NK-92 (cell line): ENCODE data around the gene FOXC2.

Experiments used
- DNase-seq: peaks from one replicate; lab custom pipeline; 2025; ENCODE audit not compliant: unreplicated experiment; lab: John Stamatoyannopoulos, UW

FOXC2 gene

DNA sequence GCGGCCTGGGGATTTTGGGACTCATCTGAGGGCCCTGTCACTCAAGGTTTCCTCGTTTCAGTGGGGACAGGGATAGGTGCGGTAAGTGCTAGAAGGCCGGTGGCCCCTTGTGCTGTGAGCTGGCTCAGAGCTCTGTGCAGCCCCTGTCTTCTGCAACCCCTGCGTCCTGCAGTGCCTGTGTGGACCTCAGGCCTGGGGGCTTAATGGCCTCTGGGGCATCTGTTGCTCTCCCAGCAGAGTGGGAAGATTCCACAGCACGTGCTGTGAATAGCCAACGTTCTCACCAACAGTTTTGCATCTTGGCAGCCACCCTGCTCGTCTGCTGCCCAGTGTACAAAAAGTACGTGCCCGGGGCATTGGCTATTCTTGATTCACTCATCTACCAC, 4.9 kb downstream of the FOXC2 start:
- no peak for DNase-seq

- DNase-seq, result no peak
Observed at GRCh38 chr16:86572041-86572521, 5.5 kb downstream of the FOXC2 start.

GRCh38 chr16:86572606-86573005, 6.0 kb downstream of the FOXC2 start:
- DNase-seq, result no peak

DNA sequence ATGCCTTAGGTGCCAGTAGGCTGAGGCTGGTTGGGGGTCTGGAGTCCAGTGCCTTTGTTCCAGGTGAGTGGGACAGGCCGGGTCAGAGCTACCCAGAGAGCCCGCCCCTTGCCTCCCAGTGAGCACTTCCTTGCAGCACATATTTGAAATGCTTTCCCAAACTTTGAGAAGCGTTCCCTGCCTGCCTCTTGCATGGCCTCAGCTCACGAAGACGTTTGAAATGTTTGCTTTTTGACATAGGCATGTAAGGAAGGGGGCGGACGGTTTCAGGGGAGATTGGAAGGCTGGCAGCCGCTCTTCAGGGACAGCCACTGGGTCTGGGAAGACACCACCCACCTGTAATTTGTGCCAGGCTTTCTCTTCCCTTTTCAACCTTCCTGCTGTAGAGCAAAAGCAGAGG, 6.6 kb downstream of the FOXC2 start:
- no peak for DNase-seq

DNA sequence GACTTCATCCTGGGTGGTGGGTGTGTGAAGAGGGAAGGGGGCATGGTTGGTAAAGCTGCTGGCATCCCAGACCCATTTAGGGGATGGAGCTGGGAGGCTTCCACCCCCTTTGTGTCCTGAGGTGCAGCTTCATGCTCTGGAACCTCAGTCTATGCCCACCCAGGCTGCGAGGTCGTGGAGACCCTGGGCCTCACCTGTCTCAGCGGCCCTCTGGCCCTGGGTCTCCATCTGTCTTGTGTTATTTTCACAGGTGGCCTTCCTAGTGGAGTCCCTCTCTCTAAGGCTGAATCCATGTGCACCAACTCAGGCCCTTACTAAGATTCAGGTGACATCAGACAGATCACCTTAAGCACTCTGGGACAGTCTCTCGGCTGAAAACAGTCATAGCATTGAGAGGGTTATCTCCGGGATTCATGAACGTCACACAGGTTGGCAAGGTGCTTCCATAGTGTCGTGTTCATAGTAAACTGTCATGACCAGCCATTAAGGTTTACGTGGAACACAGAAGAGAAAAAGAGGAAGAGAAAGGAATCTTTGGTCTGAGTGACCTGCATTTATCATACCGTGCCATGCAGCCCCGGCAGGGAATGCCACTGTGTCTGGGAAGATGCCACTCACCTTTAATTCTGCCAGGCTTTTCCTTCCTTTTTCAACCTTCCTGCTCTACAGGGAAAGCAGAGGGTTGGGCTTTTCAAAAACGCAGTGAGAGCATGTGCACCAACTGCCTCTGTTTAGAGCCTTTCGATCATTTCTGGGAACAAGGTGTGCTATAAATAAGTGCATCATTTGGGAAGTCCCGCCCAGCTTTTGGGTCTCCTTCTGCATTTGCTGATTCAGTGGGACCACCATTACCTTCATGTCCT, 7.2 kb downstream of the FOXC2 start:
- no peak for DNase-seq

DNA sequence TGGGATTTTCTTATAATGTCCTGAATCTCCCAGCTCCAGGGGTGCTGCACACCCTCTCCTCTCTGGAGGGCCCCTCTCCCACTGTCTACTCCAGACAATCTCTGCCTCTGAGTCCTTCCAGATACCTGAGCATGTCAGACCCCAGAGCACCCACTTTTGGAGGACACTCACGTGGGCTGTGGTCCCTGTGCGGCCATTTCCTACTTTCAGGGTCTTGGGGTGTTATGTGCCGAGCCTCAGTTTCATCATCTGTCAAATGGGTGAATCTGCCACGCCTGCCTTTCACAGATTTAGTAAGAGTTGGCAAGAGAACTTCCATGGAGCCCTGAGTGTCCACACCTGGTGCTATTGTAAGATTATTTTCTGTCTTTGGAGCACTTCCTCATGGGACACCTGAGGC, 8.0 kb downstream of the FOXC2 start:
- DNase-seq, result no peak

- DNase-seq, result no peak
Observed at GRCh38 chr16:86575095-86575685, 8.6 kb downstream of the FOXC2 start.

DNA sequence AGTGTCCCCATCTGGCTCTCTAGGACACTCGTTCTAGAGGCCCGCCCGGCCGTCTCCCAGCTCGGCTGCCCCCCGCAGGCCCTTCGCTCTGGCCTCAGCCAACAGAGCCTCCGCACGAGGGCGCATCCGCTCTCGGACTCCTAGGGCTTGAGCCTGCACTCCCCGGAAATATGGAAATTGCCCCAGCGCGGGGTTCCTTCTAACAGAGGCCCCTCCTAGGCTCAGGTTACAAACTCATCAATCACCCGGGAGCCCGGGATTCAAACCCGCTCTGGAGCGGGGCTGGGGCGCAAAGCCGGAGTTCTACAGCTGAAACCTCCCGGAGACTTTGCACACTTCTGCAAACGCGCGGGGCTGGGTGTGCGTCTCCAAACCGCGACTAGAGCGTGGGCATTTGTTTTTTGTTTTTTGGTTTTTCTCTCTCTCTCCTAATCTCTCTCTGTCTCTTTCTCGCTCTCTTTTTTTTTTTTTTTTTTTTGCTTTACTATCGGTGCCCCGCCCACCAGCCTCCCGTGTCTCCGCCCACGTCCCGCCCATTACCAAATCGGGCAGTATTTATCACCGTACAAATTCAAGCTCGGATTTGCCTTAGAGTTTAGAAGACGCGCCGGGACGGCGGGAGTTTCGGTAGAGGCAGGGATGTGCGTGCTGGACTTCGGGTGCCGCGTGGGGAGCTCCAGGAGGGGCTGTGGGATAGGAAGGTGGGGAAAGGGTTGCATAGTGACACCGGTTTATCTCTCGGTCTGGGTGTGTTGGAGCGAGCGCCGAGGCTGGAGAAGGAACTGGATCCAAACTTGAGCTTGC, 9.3 kb downstream of the FOXC2 start:
- DNase-seq, result no peak

GRCh38 chr16:86576591-86577313, 10.1 kb downstream of the FOXC2 start:
- DNase-seq, result no peak

DNA sequence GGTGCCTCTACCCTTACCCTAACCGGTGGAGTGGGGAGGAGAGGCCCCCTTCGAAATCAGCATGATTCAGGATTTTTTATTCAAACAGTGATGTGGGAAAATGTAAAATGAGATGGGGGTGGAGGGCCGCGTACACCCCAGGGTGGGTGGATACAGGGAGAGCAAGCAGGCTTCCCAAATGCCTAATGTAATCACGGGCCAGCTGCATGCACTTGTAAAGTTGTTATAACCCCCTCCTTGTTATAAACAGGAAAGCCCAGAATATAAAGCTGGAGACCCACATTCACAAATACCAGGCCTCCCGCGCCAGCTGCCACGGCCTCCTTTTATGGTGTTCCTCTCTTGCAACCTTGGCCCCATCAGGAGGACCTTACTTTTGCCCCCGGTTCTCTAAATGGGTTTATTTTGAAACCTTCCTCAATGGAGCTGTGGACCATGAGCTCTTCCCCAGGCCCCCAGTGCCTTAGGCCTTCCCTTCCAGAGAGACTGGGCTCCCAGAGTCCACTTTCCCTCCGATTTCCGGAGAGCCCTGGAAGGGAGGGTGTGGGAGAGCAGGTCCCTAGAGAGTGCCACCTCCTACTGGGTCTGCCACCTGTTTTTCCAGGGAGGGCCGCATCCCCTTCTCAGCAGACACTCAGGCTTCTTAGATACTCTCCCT, 10.8 kb downstream of the FOXC2 start:
- DNase-seq, result no peak

DNA sequence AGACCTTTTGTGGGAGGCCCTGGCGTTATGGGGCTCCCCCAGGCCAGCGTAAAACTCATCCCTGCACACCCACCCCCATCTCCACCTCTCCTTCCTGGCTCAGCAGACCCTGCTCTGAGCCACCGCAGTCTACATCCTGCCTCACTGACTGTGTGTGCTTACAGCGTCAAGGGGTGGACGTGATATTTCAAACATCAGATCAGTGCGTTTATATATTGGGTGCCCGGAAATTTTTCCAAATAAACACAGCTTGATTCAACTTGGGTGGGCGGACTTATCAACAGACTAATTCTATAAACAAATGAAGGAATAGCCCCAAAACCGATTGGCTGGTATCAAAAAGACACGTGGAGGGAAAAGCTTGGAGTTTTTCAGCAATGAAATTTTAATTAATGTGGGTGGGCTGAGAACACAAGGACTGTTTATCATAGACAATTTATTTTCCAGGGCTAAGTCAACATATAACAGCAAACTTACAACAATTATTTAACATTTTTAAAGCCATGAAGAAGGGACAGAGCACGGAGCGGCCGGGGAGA, 11.5 kb downstream of the FOXC2 start, which contains the start of gene FOXL1:
TSS of gene FOXL1 (plus strand) at position 489 of the 539 bp plus-strand sequence. CDS start 175 bp downstream, outside the sequence.
- no peak for DNase-seq

- no peak for DNase-seq
Observed at GRCh38 chr16:86578611-86579267, 12.1 kb downstream of the FOXC2 start.

- DNase-seq, result no peak
Observed at GRCh38 chr16:86579268-86580062, 12.8 kb downstream of the FOXC2 start.

DNA sequence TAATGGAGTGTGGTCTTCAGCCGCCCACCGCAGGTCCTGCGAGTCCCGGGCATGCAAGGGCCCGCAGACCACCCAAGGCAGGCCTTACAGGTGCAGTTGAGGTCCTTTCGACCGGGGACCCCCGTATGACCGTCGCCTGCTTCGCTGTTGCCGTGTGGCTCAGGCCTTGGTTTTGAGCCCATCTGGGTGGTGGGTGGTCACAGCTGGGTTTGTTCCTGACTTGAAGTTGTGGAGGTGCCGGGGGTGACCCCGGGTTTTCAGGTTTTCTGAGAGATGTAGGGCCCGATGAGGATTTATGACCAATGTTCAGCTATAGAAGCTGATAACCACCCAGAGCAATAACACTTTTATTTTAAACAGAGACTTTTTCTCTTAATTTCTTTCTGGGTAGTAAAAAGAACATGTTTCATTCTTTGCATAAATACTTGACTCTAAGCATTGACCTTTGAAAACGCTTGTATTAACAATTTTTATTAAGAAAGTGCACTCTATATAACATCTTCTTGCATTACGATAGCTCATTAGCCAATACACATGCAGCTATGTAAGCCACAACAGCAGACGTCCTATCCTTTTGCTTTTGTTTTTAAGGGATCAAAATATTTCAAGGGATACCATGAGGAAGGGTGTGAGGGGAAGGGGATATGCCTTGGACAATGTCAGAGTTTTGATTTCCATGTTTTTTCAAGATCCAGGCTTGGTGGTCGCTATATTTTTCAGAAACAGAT, 13.6 kb downstream of the FOXC2 start:
- DNase-seq, result no peak

DNA sequence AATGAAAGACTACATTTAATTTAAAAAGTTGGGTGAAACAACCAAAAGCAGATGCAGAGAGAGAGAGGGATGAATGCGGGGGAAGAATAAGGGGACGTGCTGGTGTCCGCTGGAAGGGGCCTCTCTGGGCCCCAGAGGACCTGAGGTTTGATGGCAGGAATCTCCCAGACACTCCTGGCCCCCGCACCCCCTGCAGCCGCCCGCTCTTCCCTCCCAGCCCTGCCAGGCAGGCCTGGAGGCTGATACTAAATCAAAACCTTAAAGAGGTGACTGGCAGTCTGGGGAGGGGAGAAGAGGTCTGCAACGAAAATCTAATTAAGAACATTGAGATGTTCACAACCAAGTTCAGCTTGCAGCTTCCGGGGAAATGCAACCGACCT, 14.2 kb downstream of the FOXC2 start:
- no peak for DNase-seq

- DNase-seq, result no peak
Observed at GRCh38 chr16:86581458-86581857, 14.8 kb downstream of the FOXC2 start.

DNA sequence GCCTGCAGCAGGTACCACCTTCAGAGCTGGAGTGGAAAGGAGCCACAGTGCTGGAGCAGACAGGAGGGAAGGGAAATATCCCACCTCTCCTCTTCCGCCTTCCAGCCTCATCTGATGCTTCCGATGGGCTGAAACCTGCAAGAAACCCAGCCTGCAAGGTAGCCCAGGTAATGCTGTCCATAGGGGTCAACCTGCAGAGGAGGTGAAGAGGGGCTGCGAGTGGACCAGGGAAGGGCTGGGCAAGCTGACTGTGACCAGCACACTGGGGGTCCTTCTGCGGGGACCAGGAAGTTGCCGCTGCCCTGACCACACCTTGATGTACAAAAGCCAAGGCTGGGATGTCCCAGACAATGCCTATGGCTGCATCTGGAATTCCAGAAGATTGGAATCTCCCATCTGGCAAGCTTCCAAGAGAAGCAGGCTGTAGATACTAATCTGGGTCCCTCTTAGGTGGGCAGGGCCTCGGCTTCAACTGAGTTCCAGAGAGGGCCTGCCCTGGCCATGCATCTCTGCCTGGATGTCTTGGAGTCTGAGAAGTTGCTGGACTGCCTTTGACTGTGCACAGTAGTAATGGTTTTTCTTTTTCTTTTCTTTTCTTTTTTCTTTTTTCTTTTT, 17.5 kb downstream of the FOXC2 start:
- no peak for DNase-seq
